H1 (cell line): ENCODE data around the gene PMEPA1. TPM values are rescaled to one million over a fixed set of nuclear protein-coding genes. Genes with fewer than 3 reads are reported as not detected.

Source experiments
- GABPA ChIP-seq: IDR thresholded peaks from 2 replicates; pipeline ENCODE4 v1.6.1; 2011; ENCODE audit warnings: mild to moderate bottlenecking, low read length, moderate library complexity, borderline replicate concordance; ENCODE audit not compliant: insufficient read depth
- HDAC6 ChIP-seq: IDR thresholded peaks from one replicate; pipeline ENCODE4 v1.7.1; 2012; ENCODE audit warnings: low read depth, mild to moderate bottlenecking, inconsistent platforms, low read length, moderate library complexity
- KDM1A ChIP-seq: fragments of 200-600, 300-600 bp; sonication (generic); IDR thresholded peaks from 2 replicates; pipeline ENCODE4 v1.7.1; 2016; ENCODE audit warnings: mild to moderate bottlenecking, low read length, borderline replicate concordance
- KDM4A ChIP-seq: IDR thresholded peaks from one replicate; pipeline ENCODE4 v1.7.1; 2012; ENCODE audit warnings: low read depth, mild to moderate bottlenecking, moderate library complexity, low read length, inconsistent platforms; ENCODE audit not compliant: severe bottlenecking
- RNF2 ChIP-seq: fragments of 200-900, 300-1000 bp; sonication (generic); IDR thresholded peaks from 2 replicates; pipeline ENCODE4 v1.7.1; 2016; ENCODE audit warnings: borderline replicate concordance, low read depth, mild to moderate bottlenecking, antibody characterized with exemption, low read length; ENCODE audit not compliant: poor library complexity, severe bottlenecking; ENCODE audit errors: missing control alignments
- SIN3A ChIP-seq, 2 experiments: IDR thresholded peaks in 1 of 2; conservative IDR thresholded peaks in 1 of 2; 2 replicates each; pipeline ENCODE4 v1.6.1; 2011 to 2012; ENCODE audit warnings: low read length in 2 of 2, improper control_type of control experiment in 1 of 2, low read depth in 1 of 2, mild to moderate bottlenecking in 1 of 2
- SIRT6 ChIP-seq: IDR thresholded peaks from one replicate; pipeline ENCODE4 v1.7.1; 2012; ENCODE audit warnings: low read length, inconsistent platforms
- SIX5 ChIP-seq: IDR thresholded peaks from 2 replicates; pipeline ENCODE4 v1.6.1; 2011; ENCODE audit warnings: mild to moderate bottlenecking, low read depth, low read length
- polyA plus RNA-seq, 7 experiments: library from polyadenylated mRNA; depleted of rRNA in 3 of 7; stranded (reverse) in 5 of 7; unstranded in 2 of 7; fragments of >200 nt in 5 of 7; fragments of 200-250 nt in 2 of 7; gene quantifications; 1 replicate in 5 of 7; 2 replicates in 1 of 7; 4 replicates in 1 of 7; pipeline versions ENCODE4 v1.2.1 to v1.2.3, GENCODE V29; 2011 to 2013; ENCODE audit warnings: missing spikeins in 2 of 7, mixed read lengths in 2 of 7
- total RNA-seq: library from RNA; stranded (reverse); fragmentation: NEBNext Ultra II Directional; extraction: Animal tissue kit (Norgen Biotek cat#: 25700); gene quantifications from 2 replicates; pipeline ENCODE4 v1.2.1, GENCODE V29; 2021

The PMEPA1 gene
- total and polyA plus RNA-seq, 2 of the 8 experiments (the other 6 are each of a cell fraction or from before 2014, with no cell fraction given), result 12.7 to 20.5 TPM

GRCh38 chr20:57709823-57710799 lies at the start of gene PMEPA1 (continued):
- TF ChIP-seq SIRT6, result no peak
- no peak for TF ChIP-seq RNF2
- no peak for TF ChIP-seq HDAC6
- no peak for TF ChIP-seq SIN3A (conservative IDR thresholded peaks at IDR 0.05 in 1 of 2, IDR thresholded peaks at IDR 0.05 in 1 of 2; ENCODE audit: low read depth in 1 of 2, low read length in 2 of 2)
- no peak for TF ChIP-seq KDM1A
- TF ChIP-seq KDM4A, result peak; percentile 69
- no peak for TF ChIP-seq GABPA
- TF ChIP-seq SIX5, result no peak
